GM19463 (cell line): Measurements from ENCODE around the gene KCTD5.
"Not testable (repeated sequence)": the region's sequence is repeated elsewhere in the genome, so short reads cannot be mapped to it uniquely, and the experiment has no call there.

Experiments used
- ATAC-seq: cut with Tn5 transposase; IDR thresholded peaks from one replicate; pipeline ENCODE4 v1.9.1; 2021; ENCODE audit warnings: mild to moderate bottlenecking, moderate library complexity; ENCODE audit not compliant: unreplicated experiment

KCTD5 gene

DNA sequence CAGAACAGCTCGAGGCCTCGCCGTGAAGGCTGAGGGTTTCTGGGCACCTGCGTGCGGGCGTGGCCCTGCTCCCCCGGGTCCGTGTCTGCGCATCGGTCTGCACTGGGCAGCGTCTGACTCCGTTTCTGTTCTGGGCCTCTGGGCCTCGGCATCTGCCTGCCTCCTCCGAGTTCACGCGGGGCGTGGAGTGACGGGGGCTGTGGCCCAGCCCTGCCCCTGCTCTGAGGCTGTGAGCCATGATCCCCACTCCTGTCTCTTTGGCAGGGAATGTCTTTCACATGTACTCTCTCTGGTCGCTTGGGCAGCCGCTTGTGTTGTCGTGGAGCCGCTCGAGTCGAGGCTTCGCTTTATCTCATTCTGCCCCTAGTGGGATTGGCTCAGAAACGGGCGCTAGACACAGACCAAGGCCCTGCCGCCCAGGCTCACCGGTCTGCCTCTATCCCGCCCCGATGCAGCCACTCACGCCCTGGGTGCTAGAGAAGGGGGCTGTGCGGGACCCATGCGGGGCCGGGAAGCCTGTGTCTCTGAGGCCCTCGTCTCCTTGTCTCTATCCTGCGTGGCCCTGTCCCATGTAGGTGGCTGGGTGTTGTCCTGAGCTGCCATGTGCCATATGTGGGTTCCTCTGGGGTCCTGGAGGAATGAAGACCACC, 14.4 kb downstream of the KCTD5 start:
- ATAC-seq = not testable (repeated sequence)

DNA sequence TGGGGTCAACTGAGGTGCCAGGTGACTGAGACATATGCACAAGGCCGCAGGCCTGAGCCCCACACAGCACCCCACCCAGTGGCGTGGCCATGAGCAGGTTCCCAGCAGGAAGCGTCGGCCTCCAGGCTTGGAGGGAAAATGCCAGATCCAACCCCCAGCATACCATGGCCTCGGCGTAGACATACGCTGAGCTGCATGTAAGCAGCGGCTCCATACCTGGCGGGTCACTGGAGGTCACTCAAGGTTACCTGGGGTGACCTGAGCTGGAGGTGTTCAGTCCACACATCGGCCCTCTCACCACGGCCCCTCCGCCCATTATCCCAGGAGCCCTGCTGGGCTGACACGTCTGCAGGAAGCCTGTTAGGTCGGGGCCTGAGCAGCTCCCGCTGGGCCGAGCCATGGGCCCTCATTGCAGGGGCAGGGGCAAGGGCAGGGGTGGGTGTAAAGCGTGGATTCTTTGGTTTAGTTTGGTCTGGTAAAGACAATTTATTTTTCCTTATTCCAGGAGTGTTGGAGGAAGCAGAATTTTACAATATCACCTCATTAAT, 15.2 kb downstream of the KCTD5 start:
- no peak for ATAC-seq

DNA sequence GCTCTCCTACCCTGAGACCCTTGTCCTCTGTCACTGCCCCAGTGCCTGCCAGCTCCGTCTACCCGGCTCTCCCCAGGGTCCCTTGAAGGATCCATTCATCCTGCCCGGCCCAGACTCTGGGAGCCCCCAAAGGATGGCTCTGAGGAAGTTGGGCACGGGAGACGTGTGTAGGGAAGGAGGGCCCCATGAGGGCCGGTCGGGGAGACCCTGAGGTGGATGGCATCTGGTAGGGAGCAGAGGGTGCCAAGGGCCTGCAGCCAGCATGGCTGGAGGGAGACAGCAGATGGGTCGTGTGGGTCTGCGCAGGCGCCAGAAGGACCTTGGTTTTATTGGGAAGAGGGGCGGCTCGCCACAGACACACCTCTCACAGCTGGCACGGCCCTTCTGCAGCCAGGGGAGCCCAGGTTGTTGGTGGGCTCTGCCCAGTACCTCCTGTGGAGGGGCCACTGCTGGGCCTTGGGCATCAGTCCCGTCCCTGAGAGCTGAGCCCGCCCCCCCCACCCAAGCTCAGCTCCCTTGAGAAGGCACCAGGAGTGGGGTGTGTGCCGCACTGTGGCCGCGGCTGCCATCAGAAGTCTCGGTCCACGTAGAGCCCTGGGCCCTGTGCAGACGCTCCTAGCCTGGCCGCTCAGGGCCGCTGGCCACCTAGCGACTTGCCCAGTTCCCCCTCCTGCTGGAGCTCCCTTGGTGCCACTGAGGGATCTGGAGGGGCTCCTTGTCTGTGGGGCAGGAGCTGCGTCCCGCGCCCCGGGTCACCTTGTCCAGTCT, 16.0 kb downstream of the KCTD5 start:
- ATAC-seq = no peak

DNA sequence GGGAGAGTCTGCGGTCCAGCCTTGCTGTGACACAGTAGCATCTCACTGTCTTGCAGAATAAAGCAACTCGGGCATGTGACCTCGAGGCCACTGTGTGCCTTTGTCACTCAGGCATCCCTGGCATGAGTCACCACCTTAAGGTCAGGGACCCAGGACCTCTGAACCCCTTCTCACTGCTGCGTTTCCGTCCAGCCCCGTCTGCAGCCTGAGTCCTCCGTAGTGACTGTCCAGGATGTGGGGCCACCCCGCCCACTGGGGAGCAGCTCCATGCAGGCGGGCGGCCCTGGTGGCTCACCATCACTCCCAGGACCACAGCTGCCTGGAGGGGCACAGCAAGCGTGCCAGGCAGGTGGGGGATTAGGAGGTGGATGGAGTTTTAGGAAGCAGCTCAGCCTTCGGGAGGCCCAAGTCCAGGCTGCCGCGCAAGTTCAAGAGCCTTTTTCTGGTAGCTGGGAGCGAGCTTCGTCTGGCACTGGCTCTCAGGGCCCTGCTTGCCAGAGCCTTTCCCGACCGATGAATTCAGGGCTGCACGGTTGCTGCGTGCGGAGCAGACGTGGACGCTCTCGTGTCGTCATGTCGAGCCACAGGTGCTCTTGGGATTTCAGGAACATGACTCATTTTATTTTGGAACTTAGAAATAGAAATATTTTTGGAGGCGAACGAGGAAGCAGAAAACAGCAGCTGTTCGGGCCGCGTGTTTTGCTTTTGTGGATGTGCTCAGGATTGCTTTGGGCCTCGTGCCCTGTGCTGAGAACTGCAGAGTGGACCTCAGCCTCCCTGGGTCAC, 16.8 kb downstream of the KCTD5 start:
- ATAC-seq = no peak

DNA sequence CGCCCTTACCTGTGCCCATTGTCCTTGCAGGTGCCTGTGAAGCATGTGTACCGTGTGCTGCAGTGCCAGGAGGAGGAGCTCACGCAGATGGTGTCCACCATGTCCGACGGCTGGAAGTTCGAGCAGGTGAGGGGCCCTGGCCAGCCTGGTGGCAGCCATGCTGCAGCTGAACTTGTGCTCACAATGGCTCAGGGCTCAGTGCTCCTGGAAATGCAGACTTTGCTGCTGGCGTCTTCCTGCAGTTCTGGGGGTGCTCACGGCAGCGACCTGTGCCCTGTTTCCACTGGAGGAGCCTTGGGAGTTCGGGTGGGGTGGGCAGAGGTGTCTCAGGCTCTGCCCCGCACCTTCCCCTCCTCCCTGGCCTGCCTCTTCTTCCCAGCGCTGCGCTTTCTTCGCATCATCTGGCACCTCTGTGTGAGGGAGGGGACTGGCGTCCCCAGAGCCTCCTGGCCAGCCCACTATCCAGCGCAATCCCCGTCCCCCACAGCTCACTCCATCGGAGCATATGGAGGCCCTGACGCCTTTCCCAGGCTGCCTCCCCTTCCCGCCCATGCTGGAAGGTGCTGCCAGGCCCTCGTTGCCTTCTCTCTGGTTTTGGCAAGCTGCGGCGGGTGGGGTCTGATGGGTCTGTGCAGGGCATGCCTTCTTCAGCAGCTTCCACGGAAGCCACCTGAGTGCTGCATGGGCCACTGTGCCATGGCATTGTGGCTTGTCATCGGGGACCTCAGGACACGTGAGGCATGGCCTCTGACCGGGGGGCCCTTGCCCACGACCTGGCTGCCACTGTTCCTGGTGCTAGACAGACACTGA, 17.7 kb downstream of the KCTD5 start:
- ATAC-seq = no peak

DNA sequence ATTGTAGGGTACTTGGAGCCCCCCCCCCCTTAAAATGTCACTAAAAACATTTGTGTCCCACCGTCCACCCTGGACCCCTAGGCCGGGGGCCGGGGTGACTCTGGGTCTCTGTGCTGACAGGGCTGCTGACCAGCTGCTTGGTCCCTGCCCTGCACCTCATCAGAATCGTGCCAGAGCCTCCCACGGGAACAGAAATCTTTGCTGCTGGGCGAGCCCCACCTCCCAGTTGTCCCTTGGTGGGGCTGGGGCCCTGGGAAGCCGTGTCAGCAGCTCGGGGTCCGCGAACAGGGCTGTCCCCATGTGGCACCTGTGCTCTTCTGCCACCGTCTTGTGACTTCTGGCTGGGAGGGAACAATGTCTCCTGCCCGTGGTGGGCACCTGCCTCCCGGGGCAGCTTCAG, 18.5 kb downstream of the KCTD5 start:
- no peak for ATAC-seq

DNA sequence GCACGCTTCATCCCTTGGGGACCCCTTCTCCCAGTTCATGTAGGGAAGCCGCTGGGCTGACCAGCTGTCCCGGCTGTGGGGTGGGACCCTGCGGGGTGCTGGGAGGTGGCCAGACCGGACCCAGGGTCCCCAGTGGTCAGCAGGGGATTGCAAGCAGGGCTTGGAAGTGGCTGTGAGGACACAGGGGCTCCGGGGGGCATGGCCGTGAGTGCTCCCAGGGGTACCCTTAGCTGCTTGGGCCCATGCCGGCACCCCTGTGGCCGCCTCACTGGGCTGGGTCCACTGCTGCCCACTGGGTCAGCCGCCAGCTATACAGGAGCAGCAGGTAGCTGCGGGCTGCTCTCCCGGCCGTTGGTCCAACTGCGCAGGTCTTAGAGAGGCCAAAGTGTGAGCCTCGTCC, 18.9 kb downstream of the KCTD5 start:
- no peak for ATAC-seq

DNA sequence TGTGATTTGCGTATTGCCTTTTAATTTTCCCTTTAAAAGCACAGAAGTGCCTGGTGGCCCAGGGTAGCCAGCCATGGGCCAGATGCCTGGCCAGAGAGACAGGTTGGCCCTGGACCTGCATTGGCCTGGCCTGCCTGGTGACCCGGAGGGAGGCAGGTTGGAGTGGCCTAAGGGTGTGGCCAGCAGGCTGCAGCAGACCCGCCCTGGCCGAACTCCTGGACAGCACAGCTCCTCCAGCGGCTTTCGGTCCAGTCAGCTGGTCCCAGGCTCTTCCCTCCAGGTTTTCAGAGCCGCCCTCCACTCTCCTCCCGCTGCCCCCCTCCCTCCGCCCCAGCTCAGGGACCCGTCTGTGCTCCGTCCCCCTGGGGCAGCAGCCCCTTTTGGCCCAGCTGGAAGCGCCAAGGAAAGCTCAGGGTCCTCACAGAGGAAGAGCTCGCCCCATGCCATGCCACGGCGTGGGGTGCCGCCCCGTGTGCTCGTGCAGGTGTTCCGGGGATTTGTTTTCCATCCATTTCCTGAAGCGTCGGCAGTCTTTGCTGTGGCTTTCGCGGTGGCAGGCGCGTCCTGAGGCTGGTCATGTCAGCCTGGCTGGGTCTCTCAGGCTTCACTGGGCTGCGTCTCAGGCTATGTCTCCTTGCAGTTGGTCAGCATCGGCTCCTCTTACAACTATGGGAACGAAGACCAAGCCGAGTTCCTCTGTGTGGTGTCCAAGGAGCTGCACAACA, 19.6 kb downstream of the KCTD5 start:
- no peak for ATAC-seq

DNA sequence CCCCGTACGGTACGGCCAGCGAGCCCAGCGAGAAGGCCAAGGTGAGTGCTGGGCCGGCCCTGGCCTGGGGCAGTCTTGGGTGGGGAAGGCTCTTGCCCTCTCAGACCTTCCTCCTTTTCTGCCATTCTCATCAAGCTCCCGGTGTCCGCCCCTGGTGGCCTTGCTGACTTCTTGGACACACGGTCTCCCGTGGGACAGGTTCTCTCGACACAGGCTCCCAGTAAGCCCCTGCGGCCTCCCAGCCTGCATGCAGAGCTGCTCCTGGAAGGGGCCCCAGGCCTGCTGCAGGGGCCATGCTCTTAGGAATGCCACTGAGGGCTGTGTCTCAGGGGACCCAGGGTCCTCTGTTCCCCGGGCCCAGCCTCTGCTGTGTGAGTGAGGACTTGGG, 20.1 kb downstream of the KCTD5 start:
- ATAC-seq = no peak

DNA sequence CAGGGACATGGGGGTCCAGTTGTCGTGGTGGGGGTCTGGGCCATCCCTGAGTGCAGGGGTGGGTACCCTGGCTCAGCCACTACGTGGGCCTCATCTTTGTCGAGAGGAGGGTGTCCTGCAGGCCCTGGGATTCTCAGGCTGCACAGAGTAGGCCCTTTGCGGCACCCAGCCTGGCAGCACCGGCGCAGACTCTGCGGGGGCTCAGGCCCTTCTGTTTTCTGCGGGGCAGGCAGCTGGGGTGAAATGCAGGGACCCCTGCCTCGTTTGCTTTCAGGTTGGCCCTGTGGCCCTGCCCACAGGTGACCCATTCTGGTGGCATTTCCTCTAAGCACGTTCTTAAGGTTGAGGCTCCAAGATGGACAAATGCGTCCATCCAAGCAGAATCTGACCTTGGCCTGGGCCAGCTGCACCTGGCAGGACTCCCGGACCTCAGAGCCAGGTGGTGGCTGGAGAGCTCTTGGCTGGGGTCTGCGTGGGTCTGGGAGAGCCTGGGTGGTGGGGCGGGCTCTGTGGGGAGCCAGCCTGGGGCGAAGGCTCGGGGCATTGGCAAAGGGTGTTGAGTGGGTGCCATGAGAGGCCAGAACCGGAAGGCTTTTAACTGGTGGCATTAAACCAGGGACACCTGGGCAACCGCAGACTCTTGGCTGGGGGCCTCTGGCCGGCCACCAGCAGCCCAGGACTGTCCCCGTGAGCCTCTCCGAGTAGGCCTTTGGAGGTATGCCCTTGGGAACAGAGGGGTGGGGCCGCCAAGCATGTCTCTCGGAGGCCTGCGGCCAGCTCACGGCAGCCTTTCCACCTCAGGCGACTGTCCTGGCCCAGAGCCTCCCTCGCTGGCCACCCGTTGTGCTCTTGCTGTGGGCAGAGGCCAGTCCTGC, 20.8 kb downstream of the KCTD5 start:
- no peak for ATAC-seq

DNA sequence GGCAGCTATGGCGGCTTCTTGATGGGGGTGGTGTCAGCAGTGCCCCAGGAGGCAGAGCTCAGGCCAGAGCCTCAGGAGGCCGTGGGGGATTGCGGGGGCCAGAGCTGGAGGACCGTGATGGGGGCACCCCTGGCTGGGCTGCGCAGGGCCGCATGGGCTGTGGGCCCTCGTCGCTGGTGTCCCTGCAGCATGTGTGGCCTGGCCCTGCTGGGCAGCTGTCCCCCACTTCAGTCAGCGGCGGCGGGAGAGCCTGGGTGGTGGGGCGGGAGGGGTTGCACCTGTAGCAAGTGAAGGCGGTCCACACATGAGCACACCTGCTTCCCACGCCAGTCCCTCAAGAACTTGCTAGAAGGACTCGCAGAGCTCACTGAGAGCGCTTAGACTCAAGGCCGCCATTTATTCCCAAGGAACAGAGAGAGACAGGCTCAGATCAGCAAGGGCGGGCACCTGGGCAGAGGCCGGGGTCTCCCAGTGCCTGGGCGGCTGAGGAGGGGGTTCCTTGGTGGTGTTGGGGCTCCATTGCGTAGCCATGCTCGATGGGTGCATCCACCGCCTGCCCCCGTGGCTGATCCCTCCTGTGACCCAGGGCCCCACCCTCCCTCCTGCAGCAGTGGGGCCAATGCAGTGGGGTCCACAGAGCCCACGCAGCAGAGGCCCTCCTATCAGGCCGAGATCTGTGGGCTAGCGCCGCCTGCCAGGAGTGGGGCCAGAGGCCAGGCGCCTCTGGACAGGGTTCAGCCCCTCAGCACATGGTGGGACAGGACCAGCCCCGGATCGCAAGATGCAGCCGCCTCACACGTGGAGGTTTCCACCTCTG, 22.1 kb downstream of the KCTD5 start:
- ATAC-seq = no peak

DNA sequence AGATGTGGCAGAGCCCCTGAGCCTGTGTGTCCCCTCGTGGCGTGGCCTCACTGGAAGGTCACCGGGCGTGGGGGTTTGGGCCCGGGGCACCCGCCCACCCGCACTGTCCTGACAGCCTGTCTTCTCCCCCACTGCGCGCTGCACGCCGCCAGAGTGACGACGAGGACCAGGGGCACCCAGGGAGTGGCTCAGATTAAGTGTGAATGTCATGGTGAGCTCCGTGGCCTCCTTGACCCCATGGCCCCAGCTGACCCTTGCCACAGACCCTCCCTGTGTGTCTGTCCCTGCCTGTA, 22.6 kb downstream of the KCTD5 start:
- ATAC-seq = no peak

DNA sequence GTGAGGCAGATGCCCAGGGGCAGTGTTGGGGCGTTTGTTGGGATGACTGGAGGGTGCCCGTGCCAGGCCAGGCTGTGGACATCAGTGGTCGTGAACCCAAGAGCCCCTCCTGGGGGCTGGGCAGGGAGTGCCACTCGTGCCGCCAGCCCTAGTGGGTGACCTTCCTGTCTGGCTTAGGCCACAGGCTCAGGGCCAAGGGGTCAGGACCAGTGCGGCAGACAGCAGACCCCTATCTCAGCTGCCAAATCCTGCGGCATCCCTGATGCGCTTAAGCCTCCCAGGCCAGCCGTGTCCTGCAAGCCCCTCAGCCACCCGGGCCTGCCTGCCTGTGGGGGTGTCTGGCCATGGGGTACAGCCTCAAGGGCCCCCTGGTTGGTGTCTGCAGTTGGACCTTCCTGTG, 23.0 kb downstream of the KCTD5 start:
- ATAC-seq = no peak

DNA sequence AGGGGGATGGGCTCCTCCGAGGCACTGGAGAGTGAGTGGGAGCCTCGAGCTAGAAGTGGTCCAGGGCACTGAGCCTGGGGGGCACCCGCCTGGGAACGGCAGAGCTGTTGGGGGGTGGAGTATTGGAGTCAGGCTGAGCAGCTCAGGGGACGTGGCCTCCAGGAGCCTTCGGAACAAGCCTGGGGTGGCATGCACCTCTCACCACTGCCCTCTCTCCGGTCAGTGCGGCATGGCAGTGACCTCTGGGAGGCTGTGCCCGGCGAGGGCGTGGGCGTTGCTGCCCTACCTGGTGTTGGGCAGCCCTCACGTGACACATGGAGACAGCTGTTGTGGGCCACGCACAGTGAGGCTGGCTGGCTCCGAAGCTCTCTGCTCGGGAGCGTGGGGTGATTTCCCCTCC, 23.8 kb downstream of the KCTD5 start:
- no peak for ATAC-seq

DNA sequence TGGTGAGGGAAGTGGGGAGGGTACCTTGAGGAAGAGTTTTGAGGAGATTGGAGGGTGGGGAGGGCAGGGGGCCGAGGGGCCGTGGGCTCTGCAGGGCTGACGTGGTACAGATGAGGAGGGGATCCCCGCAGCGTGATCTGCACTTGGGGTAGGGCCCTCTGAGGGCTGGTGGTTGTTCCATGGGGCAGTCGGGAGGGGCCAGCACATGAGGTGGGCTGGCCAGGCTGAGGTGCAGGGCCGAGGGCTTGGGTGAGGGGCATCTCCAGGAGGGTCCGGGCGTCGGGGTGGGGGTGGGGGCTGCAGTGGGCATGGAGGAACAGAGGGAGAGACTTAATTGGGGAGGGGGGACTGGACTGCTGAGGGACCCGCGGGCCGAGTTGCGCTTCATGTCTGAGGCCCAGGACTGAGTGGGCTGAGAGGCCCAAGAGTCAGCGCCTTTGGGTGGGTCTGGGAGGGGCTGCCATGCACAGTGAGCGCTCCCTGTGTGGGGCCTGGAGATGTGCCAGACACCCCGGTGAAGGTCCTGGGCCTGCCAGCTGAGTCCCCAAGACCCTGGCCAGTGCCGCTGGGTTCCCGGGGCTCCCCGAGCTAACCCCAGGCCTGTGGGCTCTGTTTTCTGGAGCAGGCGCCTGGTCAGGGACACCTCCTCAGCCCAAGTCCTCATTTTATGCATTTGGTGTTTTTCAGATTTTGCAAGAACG, 24.4 kb downstream of the KCTD5 start:
- no peak for ATAC-seq

DNA sequence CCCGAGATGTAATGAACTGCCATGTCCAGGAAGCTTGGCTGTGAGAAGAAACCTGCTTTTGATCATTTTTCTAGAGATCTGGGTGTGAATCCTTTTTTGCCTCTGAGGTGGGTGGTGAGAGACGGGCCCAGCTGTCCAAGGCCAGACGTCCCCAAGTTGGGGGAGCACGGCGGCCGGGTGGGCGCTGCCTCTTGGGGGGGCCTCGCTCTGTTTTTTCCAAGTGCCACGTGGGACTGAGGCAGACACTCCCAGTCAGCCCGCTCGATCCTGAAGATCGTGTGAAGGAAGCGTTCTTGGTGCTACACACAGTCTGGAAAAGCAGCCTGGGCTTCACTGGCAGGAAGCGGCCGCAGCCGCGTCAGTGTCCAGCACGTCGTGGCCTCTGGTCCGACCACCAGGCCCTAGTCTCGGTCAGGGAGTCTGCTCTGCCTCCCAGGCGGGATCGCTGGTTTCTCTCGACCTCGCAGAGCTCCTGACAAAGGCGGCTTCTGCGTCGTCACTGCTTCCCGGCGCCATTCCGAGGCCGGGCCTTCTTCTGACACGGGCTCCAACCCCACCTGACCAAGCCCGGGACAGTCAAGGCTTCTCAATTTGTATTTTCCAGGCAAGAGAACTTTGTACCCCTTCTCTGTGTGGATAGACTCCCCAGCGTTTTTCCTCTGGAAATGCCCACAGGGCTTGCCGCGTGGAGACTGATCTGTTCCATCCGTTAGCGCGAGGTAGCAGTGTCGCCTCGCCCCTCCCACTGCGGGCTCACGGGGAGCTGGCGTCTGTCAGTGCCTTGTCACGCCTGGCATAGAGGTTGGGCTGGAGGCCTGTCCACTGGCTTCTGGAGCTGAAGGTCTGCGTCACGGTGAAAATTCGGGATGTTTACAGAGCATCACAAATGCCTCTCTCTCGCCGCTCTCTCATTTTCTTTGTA, 25.3 kb downstream of the KCTD5 start:
- no peak for ATAC-seq

DNA sequence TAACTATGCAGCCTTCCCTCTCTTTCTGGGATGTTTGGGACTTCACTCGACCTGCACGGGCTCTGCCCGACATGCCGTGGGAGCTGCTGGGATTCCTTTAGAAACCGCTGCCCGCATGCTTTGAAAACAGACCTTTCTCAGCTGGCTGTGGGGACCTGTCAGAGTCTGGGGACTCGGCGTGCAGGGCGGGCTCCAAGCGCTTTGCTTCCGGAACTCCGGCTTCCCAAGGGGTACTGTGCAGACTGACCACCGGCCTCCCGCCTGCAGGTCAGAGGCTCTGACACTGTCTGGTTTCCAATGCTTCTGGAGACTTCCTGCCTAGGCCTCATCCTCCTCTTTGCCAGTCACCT, 25.9 kb downstream of the KCTD5 start:
- ATAC-seq = no peak
